PFSK-1 (cell line): Measurements from ENCODE around the gene ADCY7.

Experiments
- POLR2AphosphoS5 ChIP-seq: IDR thresholded peaks from 2 replicates; pipeline ENCODE4 v1.6.1; 2012; ENCODE audit warnings: low read depth, mild to moderate bottlenecking, control low read depth, low read length, moderate library complexity
- SIN3A ChIP-seq: IDR thresholded peaks from 2 replicates; pipeline ENCODE4 v1.6.1; 2012; ENCODE audit warnings: mild to moderate bottlenecking, low read length, moderate library complexity, borderline replicate concordance; ENCODE audit not compliant: insufficient read depth
- TF ChIP-seq, protein P1 (sequence below), 2 experiments: IDR thresholded peaks; 2 replicates each; pipeline versions ENCODE4 v1.6.1 to v1.8.0; 2011 to 2012; ENCODE audit warnings: low read depth in 2 of 2, low read length in 2 of 2, control low read depth in 1 of 2, inconsistent platforms in 1 of 2, mild to moderate bottlenecking in 1 of 2, moderate library complexity in 1 of 2; ENCODE audit not compliant: insufficient read depth in 1 of 2

DNA sequence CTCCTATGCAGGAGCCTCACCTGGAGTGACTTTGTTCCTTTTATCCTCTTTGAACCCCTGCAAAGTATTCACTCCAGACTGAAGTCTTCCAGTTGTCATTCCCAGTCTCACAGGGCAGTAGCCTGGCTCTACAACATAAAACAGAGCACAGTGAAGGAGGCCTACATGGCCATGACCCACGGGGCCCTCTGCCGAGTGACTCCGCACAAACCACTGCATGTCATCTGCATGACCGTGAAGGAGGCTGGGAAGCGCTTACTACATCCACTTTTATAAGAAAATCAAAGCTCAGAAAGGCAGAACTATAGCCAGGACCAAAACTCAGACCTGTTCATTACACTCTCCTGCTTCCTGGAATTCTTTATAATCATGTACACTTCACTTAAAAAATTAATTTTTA is 59.9 kb downstream of the ADCY7 start:
- TF ChIP-seq, protein P1, sequence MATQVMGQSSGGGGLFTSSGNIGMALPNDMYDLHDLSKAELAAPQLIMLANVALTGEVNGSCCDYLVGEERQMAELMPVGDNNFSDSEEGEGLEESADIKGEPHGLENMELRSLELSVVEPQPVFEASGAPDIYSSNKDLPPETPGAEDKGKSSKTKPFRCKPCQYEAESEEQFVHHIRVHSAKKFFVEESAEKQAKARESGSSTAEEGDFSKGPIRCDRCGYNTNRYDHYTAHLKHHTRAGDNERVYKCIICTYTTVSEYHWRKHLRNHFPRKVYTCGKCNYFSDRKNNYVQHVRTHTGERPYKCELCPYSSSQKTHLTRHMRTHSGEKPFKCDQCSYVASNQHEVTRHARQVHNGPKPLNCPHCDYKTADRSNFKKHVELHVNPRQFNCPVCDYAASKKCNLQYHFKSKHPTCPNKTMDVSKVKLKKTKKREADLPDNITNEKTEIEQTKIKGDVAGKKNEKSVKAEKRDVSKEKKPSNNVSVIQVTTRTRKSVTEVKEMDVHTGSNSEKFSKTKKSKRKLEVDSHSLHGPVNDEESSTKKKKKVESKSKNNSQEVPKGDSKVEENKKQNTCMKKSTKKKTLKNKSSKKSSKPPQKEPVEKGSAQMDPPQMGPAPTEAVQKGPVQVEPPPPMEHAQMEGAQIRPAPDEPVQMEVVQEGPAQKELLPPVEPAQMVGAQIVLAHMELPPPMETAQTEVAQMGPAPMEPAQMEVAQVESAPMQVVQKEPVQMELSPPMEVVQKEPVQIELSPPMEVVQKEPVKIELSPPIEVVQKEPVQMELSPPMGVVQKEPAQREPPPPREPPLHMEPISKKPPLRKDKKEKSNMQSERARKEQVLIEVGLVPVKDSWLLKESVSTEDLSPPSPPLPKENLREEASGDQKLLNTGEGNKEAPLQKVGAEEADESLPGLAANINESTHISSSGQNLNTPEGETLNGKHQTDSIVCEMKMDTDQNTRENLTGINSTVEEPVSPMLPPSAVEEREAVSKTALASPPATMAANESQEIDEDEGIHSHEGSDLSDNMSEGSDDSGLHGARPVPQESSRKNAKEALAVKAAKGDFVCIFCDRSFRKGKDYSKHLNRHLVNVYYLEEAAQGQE (IDR thresholded peaks at IDR 0.05; ENCODE audit: insufficient read depth in 1 of 2, low read depth in 2 of 2, low read length in 2 of 2) = no peak
- TF ChIP-seq POLR2AphosphoS5 (no peak), SIN3A (no peak)
